ENCODE measurements around the gene PTBP2. TPM values are rescaled to one million over a fixed set of nuclear protein-coding genes. Genes with fewer than 3 reads are reported as not detected.

The PTBP2 gene
- total and polyA plus RNA-seq, 4 donors, result 2.5 to 14.6 (median 9.0) TPM

- Histone ChIP-seq H3K27ac (ENCODE audit: low read depth in 1 of 2, low read length in 2 of 2) (no peak overlapping the region), H3K36me3 (ENCODE audit: control insufficient read depth in 4 of 4, insufficient read depth in 3 of 4, low read depth in 1 of 4, low read length in 3 of 4) (no peaks in the 10 kb centered on the region)
- 81% methylated on average over 7 of the region's 7 CpGs for WGBS
These were observed 115.6 kb downstream of the PTBP2 start for GRCh38 chr1:96837057-96837780.

DNA sequence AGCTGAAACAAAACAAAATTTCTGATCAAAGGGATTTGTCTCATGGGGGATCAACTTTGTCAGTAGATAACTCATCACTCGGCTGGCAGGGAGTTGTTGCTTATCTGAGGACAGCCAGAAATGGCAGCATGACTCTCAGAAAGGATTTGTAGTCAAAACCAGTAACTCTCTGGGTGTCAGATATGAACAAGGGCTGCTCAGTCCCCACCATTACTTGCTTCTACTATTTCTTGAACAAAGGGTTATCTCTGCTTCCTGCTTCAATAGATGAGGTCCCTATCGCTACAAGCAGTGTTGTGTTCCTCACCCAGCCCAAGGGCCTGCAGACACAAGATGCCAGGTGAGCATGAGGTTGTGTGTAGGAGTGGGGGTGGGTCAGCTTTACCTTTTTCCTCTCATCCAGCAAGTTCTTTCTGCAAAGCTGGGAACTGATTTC, 116.2 kb downstream of the PTBP2 start:
- Histone ChIP-seq H3K4me3 (ENCODE audit: low read depth in 1 of 3, low read length in 3 of 3) (no peak overlapping the region), H3K4me1 (ENCODE audit: control insufficient read depth in 4 of 4, insufficient read depth in 4 of 4, low read length in 3 of 4) (no peaks in the 10 kb centered on the region), H3K9me3 (ENCODE audit: control insufficient read depth in 4 of 4, low read length in 3 of 4) (no peaks in the 10 kb centered on the region), H3K27me3 (ENCODE audit: control insufficient read depth in 4 of 4, insufficient read depth in 4 of 4, low read length in 3 of 4) (no peaks in the 10 kb centered on the region), H3K36me3 (ENCODE audit: control insufficient read depth in 4 of 4, insufficient read depth in 3 of 4, low read depth in 1 of 4, low read length in 3 of 4) (no peaks in the 10 kb centered on the region), H3K9ac (ENCODE audit: low read depth in 1 of 2, low read length in 2 of 2) (no peak overlapping the region), H3K27ac (ENCODE audit: low read depth in 1 of 2, low read length in 2 of 2) (no peak overlapping the region)
- no peak for DNase-seq (ENCODE audit: low spot score)
- TF ChIP-seq FOXA2 (IDR thresholded peaks at IDR 0.05) (no peak), YY1 (IDR thresholded peaks at IDR 0.05) (no peak), GABPA (IDR thresholded peaks at IDR 0.05 in 1 of 2, conservative IDR thresholded peaks at IDR 0.05 in 1 of 2) (no peak), SP1 (IDR thresholded peaks at IDR 0.05) (no peak), HNF4A (conservative IDR thresholded peaks at IDR 0.05) (no peak), RAD21 (IDR thresholded peaks at IDR 0.05) (no peak), RXRA (IDR thresholded peaks at IDR 0.05) (no peak)
- TF ChIP-seq, protein P1, sequence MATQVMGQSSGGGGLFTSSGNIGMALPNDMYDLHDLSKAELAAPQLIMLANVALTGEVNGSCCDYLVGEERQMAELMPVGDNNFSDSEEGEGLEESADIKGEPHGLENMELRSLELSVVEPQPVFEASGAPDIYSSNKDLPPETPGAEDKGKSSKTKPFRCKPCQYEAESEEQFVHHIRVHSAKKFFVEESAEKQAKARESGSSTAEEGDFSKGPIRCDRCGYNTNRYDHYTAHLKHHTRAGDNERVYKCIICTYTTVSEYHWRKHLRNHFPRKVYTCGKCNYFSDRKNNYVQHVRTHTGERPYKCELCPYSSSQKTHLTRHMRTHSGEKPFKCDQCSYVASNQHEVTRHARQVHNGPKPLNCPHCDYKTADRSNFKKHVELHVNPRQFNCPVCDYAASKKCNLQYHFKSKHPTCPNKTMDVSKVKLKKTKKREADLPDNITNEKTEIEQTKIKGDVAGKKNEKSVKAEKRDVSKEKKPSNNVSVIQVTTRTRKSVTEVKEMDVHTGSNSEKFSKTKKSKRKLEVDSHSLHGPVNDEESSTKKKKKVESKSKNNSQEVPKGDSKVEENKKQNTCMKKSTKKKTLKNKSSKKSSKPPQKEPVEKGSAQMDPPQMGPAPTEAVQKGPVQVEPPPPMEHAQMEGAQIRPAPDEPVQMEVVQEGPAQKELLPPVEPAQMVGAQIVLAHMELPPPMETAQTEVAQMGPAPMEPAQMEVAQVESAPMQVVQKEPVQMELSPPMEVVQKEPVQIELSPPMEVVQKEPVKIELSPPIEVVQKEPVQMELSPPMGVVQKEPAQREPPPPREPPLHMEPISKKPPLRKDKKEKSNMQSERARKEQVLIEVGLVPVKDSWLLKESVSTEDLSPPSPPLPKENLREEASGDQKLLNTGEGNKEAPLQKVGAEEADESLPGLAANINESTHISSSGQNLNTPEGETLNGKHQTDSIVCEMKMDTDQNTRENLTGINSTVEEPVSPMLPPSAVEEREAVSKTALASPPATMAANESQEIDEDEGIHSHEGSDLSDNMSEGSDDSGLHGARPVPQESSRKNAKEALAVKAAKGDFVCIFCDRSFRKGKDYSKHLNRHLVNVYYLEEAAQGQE (IDR thresholded peaks at IDR 0.05), result no peak
- 79% methylated on average over 2 of the region's 2 CpGs for WGBS

More at GRCh38 chr1:96837057-96837780, 115.6 kb downstream of the PTBP2 start:
- Histone ChIP-seq H3K4me3 (ENCODE audit: low read depth in 1 of 3, low read length in 3 of 3) (no peak overlapping the region), H3K27me3 (ENCODE audit: control insufficient read depth in 4 of 4, insufficient read depth in 4 of 4, low read length in 3 of 4) (no peaks in the 10 kb centered on the region), H3K9me3 (ENCODE audit: control insufficient read depth in 4 of 4, low read length in 3 of 4) (no peaks in the 10 kb centered on the region), H3K4me1 (ENCODE audit: control insufficient read depth in 4 of 4, insufficient read depth in 4 of 4, low read length in 3 of 4) (no peaks in the 10 kb centered on the region), H3K9ac (ENCODE audit: low read depth in 1 of 2, low read length in 2 of 2) (no peak overlapping the region)
- no peak for DNase-seq (ENCODE audit: low spot score)
- TF ChIP-seq RXRA (IDR thresholded peaks at IDR 0.05) (no peak), YY1 (IDR thresholded peaks at IDR 0.05) (no peak), HNF4A (conservative IDR thresholded peaks at IDR 0.05) (no peak), HNF4G (IDR thresholded peaks at IDR 0.05) (no peak), RAD21 (IDR thresholded peaks at IDR 0.05) (no peak), NR2F2 (IDR thresholded peaks at IDR 0.05) (no peak), FOXA1 (IDR thresholded peaks at IDR 0.05) (no peak), JUND (IDR thresholded peaks at IDR 0.05) (no peak)
- TF ChIP-seq, protein P2, sequence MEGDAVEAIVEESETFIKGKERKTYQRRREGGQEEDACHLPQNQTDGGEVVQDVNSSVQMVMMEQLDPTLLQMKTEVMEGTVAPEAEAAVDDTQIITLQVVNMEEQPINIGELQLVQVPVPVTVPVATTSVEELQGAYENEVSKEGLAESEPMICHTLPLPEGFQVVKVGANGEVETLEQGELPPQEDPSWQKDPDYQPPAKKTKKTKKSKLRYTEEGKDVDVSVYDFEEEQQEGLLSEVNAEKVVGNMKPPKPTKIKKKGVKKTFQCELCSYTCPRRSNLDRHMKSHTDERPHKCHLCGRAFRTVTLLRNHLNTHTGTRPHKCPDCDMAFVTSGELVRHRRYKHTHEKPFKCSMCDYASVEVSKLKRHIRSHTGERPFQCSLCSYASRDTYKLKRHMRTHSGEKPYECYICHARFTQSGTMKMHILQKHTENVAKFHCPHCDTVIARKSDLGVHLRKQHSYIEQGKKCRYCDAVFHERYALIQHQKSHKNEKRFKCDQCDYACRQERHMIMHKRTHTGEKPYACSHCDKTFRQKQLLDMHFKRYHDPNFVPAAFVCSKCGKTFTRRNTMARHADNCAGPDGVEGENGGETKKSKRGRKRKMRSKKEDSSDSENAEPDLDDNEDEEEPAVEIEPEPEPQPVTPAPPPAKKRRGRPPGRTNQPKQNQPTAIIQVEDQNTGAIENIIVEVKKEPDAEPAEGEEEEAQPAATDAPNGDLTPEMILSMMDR (IDR thresholded peaks at IDR 0.05; ENCODE audit: low read depth, low read length, missing input control), result no peak

All from liver (tissue), 9 donors.